Activated CD4-positive, alpha-beta T cell treated with anti-CD3 and anti-CD28 coated beads for 48 hours (primary cell): ENCODE measurements around the gene MYLK2.

Experiments used
- DNase-seq: peaks from one replicate; pipeline ENCODE4 v3.0.0-alpha.2; 2020

Gene MYLK2

GRCh38 chr20:31879143-31879987 lies 60.2 kb downstream of the MYLK2 start:
- peak; percentile 90 for DNase-seq

- no peak for DNase-seq
Measured at GRCh38 chr20:31881945-31882344, 62.8 kb downstream of the MYLK2 start.

DNA sequence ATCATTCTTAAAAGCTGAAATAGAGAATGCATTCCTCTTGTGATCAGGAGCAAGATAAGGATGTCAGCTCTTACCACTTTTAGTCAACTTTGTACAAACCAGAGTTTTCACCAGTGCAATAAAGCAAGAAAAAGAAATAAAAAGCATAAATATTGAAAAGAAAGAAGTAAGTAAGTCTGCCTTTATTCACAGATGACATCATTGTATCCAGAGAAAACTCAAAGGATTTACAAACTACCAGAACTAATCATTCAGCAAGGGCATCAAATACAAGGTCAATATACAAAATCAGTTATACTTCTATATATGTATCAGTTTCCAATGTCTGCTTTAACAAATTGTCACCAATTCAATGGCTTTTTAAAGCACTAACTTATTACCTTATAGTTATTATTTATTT lies 64.7 kb downstream of the MYLK2 start:
- no peak for DNase-seq
